HG03196 (cell line): ENCODE results near the gene TBC1D1.

Experiments
- ATAC-seq: cut with Tn5 transposase; IDR thresholded peaks from one replicate; pipeline ENCODE4 v1.9.1; 2021; ENCODE audit not compliant: unreplicated experiment

The TBC1D1 gene

GRCh38 chr4:37889849-37890800, 759 bp upstream of the TBC1D1 start:
- peak; percentile 15 for ATAC-seq

DNA sequence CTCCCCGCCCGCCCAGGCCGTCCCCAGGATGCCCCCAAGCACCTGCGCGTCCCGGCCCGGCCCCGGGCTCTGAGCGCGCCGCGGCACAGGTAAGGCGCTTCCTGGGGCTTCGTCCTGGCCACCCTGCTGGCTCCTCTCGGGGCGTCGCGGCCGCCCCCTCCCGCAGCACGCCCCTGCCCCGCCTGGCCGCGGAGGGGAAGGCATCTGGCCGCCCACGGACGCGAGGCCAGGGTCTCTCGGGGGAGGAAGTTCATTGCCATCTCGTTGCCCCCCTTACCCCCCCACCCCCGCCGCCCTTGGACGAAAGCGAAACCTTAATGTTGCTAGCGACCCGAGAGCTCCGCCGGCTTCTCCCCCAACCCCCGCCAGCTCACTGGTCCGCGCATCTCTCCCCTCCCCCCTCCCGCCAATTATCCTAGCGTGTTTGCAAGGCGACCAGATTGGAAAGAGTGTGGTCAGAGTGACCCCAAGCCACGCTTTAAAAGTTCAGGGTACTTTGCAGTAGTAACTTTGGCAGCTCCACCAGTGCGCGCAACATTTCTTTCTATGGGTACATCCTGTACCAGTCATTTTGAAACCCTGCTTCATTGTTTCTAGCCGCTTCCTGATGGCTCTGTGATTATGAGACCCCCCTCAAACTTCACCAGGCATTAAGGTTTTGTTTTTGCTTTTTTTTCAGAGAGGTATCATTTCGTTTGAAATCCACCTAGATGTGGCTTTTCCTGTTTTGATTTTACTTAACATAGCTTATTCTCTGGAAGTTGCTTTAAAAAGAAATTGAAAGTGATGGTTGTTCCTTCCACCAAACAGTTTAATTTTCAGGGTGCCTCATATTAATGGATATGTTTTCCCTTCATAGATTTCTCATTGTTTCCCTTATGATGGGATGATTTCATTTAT, 626 bp downstream of the TBC1D1 start:
- peak; percentile 57 for ATAC-seq

GRCh38 chr4:37892641-37893040, 1.8 kb downstream of the TBC1D1 start:
- peak; percentile 34 for ATAC-seq

DNA sequence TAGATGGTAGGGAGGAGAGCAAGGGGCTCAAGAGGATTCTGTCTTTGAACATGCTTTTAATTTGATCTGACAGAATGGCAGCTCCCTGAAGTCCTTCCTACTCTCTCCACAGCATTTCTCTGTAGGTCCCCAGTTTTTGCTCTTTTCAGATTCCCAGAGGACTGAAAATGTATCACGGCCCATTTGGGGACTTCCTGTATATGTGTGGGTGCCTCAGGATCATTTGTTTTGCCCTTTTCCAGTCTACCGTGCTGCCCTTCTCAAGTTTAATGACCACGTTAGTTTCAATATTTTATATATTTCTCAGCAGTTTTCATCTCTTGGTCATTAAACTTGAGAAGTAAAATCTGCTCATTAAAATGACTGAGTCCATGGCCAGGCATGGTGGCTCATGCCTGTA, 2.3 kb downstream of the TBC1D1 start:
- no peak for ATAC-seq

GRCh38 chr4:37895271-37895670, 4.4 kb downstream of the TBC1D1 start:
- ATAC-seq, result no peak

GRCh38 chr4:37896206-37896860, 5.4 kb downstream of the TBC1D1 start:
- ATAC-seq, result no peak

DNA sequence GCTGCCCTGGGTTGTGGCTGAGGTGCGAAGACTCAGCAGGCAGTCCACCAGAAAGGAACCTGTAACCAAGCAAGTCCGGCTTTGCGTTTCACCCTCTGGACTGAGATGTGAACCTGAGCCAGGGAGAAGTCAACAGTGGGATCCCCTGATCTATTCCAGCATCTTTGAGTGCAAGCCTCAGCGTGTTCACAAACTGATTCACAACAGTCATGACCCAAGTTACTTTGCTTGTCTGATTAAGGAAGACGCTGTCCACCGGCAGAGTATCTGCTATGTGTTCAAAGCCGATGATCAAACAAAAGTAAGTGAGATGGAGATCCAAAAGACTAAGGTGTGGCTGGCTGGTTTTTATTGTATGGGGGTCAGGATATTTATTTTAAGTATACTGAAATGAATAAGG, 11.3 kb downstream of the TBC1D1 start:
- no peak for ATAC-seq

DNA sequence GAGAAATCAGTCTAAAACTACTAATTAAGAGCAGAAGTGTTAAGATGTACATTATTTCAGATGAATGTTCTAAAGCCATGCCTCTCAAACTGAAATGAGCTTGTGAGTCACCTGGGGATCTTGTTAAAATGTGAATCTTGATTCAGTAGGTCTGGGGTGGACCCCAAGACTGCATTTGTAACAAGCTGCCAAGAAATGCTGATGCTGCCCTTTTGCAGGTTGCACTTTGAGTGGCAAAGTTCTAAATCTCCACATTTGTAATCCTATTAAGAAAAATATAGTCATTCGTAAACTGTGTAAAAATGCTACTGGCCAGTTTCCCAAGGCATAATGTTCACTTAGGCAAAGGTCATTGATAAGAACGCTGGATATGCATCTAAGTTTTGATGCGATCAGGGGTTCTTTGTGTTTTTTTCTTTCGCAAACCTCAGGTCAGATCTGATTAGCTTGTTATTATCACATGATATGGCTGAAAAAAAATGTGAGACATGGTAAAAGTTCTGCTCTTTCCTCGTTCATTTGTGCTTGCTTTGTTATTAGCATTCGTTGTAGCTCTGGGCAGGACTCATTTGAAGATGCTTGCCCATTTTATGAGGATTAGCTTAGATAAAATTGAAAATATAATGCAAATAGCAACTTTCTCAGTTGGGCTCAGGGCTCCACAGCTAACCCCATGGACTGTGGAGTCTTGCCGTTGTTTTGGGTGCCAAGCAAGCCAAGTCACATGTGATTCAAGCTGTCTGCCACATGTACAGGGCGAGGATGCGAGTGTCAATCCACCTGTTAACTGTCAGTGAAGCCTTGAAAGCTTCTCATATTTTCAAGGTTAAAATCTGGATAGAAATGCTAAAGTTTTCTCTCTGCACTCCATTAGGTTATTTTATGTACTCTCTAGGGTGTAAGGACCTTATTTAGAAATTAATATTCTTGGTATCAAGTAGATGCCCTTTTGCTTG, 12.1 kb downstream of the TBC1D1 start:
- ATAC-seq, result no peak

GRCh38 chr4:37903901-37904300, 13.0 kb downstream of the TBC1D1 start:
- no peak for ATAC-seq

DNA sequence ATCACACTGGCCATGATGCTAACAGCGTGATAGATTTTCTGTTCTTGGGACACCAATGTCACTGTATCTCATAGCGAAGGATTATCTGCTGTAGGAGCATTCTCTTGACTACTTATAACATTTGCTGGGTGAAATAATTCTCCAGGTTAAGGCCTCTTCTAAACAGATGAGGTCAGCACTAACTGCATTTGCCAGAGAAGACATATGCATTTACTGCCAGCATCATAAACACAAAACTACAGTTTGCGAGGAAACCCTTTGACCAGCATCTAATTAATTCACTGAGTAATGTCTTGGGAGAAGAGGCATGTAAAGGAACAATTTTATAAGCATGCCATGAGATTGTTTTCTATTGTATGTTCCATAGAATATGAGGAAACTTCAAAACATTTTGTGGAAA, 13.9 kb downstream of the TBC1D1 start:
- ATAC-seq, result no peak

DNA sequence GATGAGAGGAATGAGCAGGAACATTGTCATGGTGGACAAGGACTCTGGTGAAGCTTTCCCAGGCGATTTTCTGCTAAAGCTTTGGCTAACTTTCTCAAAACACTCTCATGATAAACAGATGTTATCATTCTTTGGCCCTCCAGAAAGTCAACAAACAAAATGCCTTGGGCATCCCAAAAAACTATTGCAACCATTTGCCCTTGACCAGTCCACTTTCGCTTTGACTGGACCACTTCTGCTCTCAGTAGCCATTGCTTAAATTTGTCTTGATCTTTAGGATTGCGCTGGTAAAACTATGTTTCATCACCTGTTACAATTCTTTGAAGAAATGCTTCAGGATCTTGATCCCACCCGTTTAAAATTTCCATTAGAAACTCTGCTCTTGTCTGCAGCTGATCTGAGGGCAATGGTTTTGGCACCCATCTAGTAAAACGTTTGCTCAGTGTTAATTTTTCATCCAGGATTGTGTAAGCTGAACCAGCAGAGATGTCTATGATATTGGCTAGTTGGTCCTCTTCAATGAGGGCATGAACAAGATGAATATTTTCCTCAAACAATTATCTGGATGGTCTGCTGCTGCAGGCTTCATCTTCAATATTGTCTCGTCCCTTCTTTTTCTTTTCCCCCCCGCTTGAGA, 14.8 kb downstream of the TBC1D1 start:
- no peak for ATAC-seq

GRCh38 chr4:37908488-37909331, 17.8 kb downstream of the TBC1D1 start:
- no peak for ATAC-seq

DNA sequence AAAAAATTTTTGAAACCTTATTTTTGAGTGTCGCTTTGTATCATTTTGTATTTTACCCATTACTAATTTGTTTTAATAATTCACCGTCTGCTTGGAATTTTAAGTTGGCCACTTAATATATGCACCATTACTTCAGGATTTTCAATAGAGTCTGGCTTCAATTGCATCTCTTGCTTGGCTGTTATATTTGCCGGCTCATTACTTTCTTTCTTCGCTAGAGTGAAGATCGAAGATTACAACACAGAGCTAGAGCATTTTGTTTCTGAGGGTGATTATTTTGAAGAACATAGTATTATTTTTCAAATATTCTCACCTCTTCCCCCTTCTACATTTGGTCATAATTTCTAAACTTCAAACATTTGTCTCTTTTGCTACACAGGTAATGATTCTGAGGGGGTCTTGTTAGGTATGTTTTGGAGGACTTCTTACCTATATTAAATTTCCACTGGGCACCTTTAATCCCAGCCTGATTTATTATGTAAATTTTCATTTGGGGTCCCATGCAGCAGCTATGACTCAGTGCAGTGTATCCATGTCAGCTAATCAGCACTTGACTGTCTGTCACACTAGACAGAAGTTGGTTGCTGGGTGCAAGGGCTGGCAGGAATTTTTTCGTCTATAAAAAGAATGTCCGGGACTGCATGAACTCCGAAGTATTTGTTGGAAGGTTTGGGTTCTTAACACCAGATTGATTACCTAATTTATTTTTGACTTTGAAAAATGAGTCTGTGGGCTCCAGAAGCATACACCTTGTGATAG, 18.6 kb downstream of the TBC1D1 start:
- no peak for ATAC-seq

DNA sequence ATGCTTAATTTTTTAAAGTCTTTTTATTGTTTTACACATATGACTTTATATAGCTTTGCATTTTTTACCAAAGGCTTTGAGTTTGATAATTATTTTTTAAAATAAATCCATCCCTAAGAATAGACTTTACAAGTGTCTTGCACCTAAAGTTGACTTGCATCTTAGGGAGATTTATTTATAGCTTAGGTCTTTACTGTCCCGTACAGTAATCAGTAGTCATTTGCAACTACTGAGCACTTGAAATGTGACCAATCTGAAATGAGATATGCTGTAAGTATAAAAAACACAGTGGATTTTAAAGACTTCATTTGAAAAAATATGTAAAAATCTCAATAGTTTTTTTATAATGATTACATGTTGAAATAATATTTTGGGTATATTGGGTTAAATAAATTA, 19.2 kb downstream of the TBC1D1 start:
- no peak for ATAC-seq

DNA sequence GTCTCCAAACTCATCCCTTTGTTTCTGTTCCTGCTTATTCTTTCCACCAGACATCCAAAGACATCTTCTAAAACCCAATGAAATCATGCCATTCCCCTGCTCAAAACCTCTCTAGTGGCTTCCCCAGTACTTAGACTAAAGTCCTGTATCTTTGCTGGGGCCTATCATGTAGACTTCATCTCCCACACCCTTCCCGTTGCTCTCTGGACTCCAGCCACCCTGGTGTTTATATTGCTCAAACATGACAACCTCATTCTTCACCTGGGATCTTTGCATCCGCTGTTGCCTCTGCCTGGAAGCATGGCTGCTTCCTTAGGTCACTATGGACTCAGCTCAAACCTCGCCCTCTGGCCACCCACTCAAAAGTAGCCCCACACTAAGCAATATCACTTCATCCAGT, 23.7 kb downstream of the TBC1D1 start:
- no peak for ATAC-seq

- ATAC-seq, result no peak
Observed at GRCh38 chr4:37917388-37917787, 26.5 kb downstream of the TBC1D1 start.

DNA sequence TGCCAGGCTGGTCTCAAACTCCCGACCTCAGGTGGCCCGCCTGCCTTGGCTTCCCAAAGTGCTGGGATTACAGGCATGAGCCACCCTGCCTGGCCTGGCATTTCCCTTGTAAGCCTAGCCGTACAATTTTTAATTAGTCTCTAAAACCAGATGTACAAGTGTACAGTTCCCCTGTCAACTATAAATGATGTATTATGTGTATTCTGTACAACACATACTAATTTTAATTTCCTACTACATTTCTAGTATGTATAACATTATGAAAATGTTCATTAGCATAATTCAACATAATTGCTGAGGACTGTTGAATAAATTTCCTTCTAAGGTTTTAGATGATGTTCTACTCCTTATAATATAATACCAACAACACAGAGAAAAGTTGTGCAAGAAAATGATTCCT, 27.8 kb downstream of the TBC1D1 start:
- ATAC-seq, result no peak

DNA sequence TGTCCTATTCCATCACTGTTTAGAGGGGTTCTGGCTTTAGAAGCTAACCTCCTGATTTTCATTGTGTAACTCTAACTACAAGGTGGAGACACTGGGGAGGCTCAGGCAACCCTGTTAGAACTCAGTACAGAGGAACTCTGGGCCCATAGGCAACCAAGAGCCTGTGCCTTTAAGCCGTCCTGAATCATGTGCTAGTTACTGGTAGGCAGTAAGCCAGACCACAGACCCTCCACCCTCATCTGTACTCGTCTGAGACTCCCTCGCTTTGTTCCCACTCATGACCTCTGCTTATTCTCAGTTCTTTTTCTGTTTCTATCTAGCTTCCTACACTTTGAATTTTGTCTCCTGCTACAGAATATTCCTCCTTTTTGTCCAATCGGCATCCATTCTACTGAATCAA, 31.4 kb downstream of the TBC1D1 start:
- ATAC-seq, result no peak
